Astrocyte of the cerebellum (primary cell): Measurements from ENCODE around the gene SLC25A33.

ENCODE experiments used
- DNase-seq: peaks from one replicate; pipeline ENCODE4 v3.0.0-alpha.2; 2011; ENCODE audit warnings: low read depth
- H3K4me3 ChIP-seq: 2 replicates; pipeline ENCODE4 v1.5.1; 2011; ENCODE audit warnings: mild to moderate bottlenecking, low read depth, low read length, moderate library complexity
- CTCF ChIP-seq: IDR thresholded peaks from 2 replicates; pipeline ENCODE4 v1.5.1; 2012; ENCODE audit warnings: low read length, low read depth, moderate library complexity, mild to moderate bottlenecking; ENCODE audit errors: missing control alignments
- in situ Hi-C: cut with HindIII; loops from 2 replicates; pipeline ENCODE4 v1.10.0; 2017; ENCODE audit warnings: low sequenced_read_pairs

Gene SLC25A33

DNA sequence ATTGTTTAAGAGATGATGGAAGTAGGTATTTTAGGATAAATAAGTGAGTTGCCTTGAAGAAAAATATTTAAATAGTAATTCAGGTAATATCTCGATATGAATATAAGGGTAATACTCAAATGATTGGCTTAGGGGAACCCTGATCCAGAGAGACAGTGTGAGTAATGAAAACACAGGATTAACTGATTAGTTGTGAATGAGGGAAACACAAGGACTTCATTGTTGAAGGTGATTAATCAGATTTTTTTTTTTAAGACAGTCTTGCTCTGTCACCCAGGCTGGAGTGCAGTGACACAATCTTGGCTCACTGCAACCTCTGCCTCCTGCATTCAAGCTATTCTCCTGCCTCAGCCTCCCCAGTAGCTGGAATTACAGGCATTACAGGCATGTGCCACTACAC, 12.7 kb downstream of the SLC25A33 start:
- no peak for TF ChIP-seq CTCF
- no peak overlapping the region for H3K4me3 ChIP-seq
- no peak for DNase-seq
- in situ Hi-C loops, result loop anchor here (10.0 to 25.0 kb wide), 2 partner anchors 177 to 290 kb away; no protein-coding TSS in a partner anchor

DNA sequence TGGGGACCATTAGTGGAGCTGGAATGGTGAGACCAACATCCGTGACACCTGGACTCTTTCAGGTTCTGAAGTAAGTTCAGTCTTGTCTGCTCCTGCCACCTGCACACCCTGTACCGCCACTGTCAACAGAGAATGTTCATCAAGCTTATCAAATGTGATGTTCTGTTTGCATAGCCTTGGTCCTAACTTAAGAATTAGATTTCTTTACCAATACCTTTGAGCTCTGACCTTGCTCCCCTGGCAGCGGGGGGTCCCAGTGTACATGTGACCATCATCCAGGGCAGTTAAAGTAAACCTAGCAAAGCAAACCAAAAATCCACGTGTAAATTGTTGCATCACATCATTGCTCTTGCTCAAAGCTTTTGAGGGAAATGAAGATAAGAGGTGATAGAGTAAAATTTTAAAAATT, 14.5 kb downstream of the SLC25A33 start:
- no peak for TF ChIP-seq CTCF
- H3K4me3 ChIP-seq, result no peak overlapping the region
- DNase-seq, result no peak
- in situ Hi-C loops, result loop anchor here (10.0 to 25.0 kb wide), 2 partner anchors 179 to 291 kb away; no protein-coding TSS in a partner anchor

DNA sequence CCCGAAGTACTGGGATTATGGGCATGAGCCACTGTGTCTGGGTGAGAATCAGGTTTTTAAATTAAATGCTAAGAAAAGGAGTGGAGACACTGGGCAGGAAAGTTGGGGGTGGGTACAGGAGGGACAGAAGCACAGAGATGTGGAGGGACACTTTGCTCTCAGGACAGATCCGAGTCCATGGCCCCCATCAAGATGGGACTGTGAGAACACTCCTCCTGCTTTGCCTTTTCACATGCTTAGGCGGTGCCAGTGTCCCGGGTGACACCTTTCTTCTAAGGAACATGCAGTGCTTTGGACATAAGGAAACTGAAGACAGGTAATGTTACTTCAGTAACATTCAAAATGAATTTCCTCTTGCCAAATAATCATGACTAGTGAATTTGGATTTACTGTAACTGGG, 16.7 kb downstream of the SLC25A33 start:
- no peak overlapping the region for H3K4me3 ChIP-seq
- in situ Hi-C loops, result loop anchor here (10.0 to 25.0 kb wide), 2 partner anchors 181 to 294 kb away; no protein-coding TSS in a partner anchor
- no peak for DNase-seq
- TF ChIP-seq CTCF, result no peak

DNA sequence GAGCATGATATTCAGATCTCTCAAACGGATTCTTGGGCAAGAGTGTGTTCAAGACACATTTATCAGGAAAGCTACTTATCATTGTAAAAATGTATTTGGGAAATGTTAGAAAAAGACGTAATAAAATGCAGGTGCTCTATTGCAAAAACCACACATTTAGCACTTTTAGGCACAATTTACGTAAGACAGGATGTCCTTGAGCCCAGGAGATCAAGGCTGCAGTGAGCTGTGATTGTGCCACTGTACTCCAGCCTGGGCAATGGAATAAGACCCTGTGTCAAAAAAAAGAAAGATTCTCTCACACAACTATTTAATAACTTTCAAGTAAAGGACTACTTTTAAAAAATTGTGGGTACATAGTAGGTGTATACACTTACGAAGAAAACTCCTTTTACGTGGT, 18.4 kb downstream of the SLC25A33 start:
- in situ Hi-C loops, result loop anchor here (10.0 to 25.0 kb wide), 2 partner anchors 183 to 295 kb away; no protein-coding TSS in a partner anchor
- DNase-seq, result no peak

GRCh38 chr1:9558271-9558945, 19.1 kb downstream of the SLC25A33 start:
- in situ Hi-C loops, result loop anchor here (10.0 to 25.0 kb wide), 2 partner anchors 184 to 296 kb away; no protein-coding TSS in a partner anchor
- H3K4me3 ChIP-seq, result no peak overlapping the region
- no peak for DNase-seq
- TF ChIP-seq CTCF, result no peak

More for the DNA sequence above, 18.4 kb downstream of the SLC25A33 start:
- H3K4me3 ChIP-seq, result no peak overlapping the region
- TF ChIP-seq CTCF, result no peak

DNA sequence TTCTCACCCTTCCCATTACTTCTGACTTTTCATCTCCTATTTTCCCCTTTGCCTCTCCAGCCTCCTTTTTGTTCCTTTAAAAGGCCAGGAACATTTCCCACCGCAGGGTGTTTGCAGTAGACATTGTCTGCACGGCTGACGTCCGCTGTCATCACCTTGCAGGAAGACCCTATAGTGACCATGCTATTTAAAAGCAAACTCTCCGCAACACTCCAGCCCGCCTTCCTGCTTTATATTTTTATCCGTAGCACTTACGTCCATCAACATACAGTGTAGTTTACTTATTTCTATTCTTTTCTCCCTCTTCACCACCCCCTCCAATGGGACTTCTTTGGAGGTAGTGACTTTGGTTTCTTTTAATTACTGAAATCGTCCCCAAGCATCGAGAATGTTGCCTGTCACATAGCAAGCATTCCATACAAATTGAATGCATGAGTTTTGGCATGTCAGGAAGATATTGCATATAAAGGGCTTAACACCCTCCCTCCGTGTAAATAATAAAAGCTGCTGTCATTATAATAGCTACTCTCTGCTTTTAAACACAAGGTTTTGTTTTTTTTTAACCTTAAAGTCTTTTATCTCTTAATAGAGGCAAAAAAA, 19.8 kb downstream of the SLC25A33 start:
- no peak overlapping the region for H3K4me3 ChIP-seq
- in situ Hi-C loops, result loop anchor here (10.0 to 25.0 kb wide), 2 partner anchors 184 to 297 kb away; no protein-coding TSS in a partner anchor
- DNase-seq, result no peak
- TF ChIP-seq CTCF, result no peak
